ENCODE results near the gene GALK1. TPM values are rescaled to one million over a fixed set of nuclear protein-coding genes. Genes with fewer than 3 reads are reported as not detected.

The GALK1 gene
- total and polyA plus RNA-seq, 2 of the 13 experiments (the other 11 are each of a cell fraction or from before 2014, with no cell fraction given), result 59.9 to 93.6 TPM

- TF ChIP-seq ZNF160 (CRISPR knock-in tag; IDR thresholded peaks at IDR 0.05), result no peak; the same call in 1 of the 2 replicates
- no peak; the same call in 1 of the 2 replicates for TF ChIP-seq ELF3 (CRISPR knock-in tag; IDR thresholded peaks at IDR 0.05)
- TF ChIP-seq ZBTB44 (CRISPR knock-in tag; IDR thresholded peaks at IDR 0.05), result no peak
- no peak for TF ChIP-seq ZNF180 (CRISPR knock-in tag; IDR thresholded peaks at IDR 0.05; ENCODE audit: borderline replicate concordance, low read depth)
- no peak for TF ChIP-seq SRSF4 (IDR thresholded peaks at IDR 0.05; ENCODE audit: low read depth, low read length, poor library complexity, severe bottlenecking)
- TF ChIP-seq ZNF503 (CRISPR knock-in tag; IDR thresholded peaks at IDR 0.05), result 0 out of 2 replicates have a peak, but pooled peaks have one; percentile 41
- peak; percentile 61 for TF ChIP-seq PHF8 (CRISPR knock-in tag; IDR thresholded peaks at IDR 0.05)
- TF ChIP-seq HIVEP1 (CRISPR knock-in tag; IDR thresholded peaks at IDR 0.05), result peak; percentile 19; the same call in 1 of the 2 replicates
- no peak for TF ChIP-seq ZNF546 (CRISPR knock-in tag; conservative IDR thresholded peaks at IDR 0.05)
- TF ChIP-seq ZNF431 (CRISPR knock-in tag; IDR thresholded peaks at IDR 0.05; ENCODE audit: borderline replicate concordance, low read depth), result no peak
- TF ChIP-seq ZNF777 (CRISPR knock-in tag; IDR thresholded peaks at IDR 0.05), result no peak
- TF ChIP-seq HNRNPLL (IDR thresholded peaks at IDR 0.05; ENCODE audit: low read depth, low read length, poor library complexity, severe bottlenecking), result no peak
- peak; percentile 81; the same call in 1 of the 2 replicates for TF ChIP-seq TRAFD1 (CRISPR knock-in tag; IDR thresholded peaks at IDR 0.05; ENCODE audit: borderline replicate concordance)
- TF ChIP-seq ZNF879 (CRISPR knock-in tag; IDR thresholded peaks at IDR 0.05), result no peak
- TF ChIP-seq FOXO1 (CRISPR knock-in tag; IDR thresholded peaks at IDR 0.05), result no peak
- no peak for TF ChIP-seq SCMH1 (CRISPR knock-in tag; IDR thresholded peaks at IDR 0.05; ENCODE audit: borderline replicate concordance)
- no peak for TF ChIP-seq GFI1 (CRISPR knock-in tag; IDR thresholded peaks at IDR 0.05; ENCODE audit: borderline replicate concordance)
- TF ChIP-seq ZNF136 (CRISPR knock-in tag; IDR thresholded peaks at IDR 0.05; ENCODE audit: low read depth), result no peak
- TF ChIP-seq ZNF451 (CRISPR knock-in tag; IDR thresholded peaks at IDR 0.05), result no peak
- no peak for TF ChIP-seq SRY (CRISPR knock-in tag; IDR thresholded peaks at IDR 0.05)
- TF ChIP-seq ZNF235 (CRISPR knock-in tag; IDR thresholded peaks at IDR 0.05; ENCODE audit: borderline replicate concordance), result 0 out of 2 replicates have a peak, but pooled peaks have one; percentile 37
- TF ChIP-seq MIER2 (CRISPR knock-in tag; IDR thresholded peaks at IDR 0.05), result no peak
- no peak for TF ChIP-seq ATF5 (CRISPR knock-in tag; IDR thresholded peaks at IDR 0.05; ENCODE audit: low read depth)
- TF ChIP-seq TCF12 (IDR thresholded peaks at IDR 0.05), result no peak
- no peak; the same call in 1 of the 2 replicates for TF ChIP-seq TCF12 (CRISPR knock-in tag; IDR thresholded peaks at IDR 0.05)
- TF ChIP-seq MAX (IDR thresholded peaks at IDR 0.05), result no peak; the same call in 1 of the 2 replicates
- no peak; the same call in none of the 2 replicates for TF ChIP-seq RXRA (CRISPR knock-in tag; IDR thresholded peaks at IDR 0.05)
Measured at GRCh38 chr17:75764417-75764710, 628 bp downstream of the GALK1 start (continued).

All from HepG2 (cell line).